IMR-90 (cell line): ENCODE data around the gene TNS2. TPM values are rescaled to one million over a fixed set of nuclear protein-coding genes. Genes with fewer than 3 reads are reported as not detected.
"Not testable (repeated sequence)": the region's sequence is repeated elsewhere in the genome, so short reads cannot be mapped to it uniquely, and the experiment has no call there.

Source experiments
- ATAC-seq: fragments of 200-7000 bp; cut with Tn5 transposase; 2 replicates; pipeline ENCODE4 v1.9.1; 2020; ENCODE audit warnings: low read depth, mild to moderate bottlenecking, moderate library complexity
- BruUV-seq: library from RNA; stranded (reverse); fragments of 400-500 nt; replicated peaks from 2 replicates; lab custom pipeline; 2021; lab: Mats Ljungman, UMichigan
- CTCF ChIA-PET: fragments of 300-600 bp; formaldehyde crosslinking; extraction: SDS; loops from one replicate; lab custom pipeline; 2021; ENCODE audit warnings: antibody characterized with exemption; lab: Yijun Ruan, JAX
- POLR2A ChIA-PET: fragments of 300-600 bp; sonication (Branson Sonifier 250); formaldehyde crosslinking; loops from one replicate; lab custom pipeline; 2022; ENCODE audit warnings: antibody characterized with exemption; ENCODE audit not compliant: unreplicated experiment; lab: Charles Lee
- DNase-seq: peaks from one replicate; pipeline ENCODE4 v3.0.0; 2013
- H2AFZ ChIP-seq: replicated peaks from 2 replicates; pipeline ENCODE3; 2013; ENCODE audit warnings: low read length, mild to moderate bottlenecking; ENCODE audit not compliant: poor library complexity
- H2AK5ac ChIP-seq: 2 replicates; pipeline ENCODE4 v1.6.1; 2013; ENCODE audit warnings: low read depth, low read length, inconsistent platforms
- H2AK9ac ChIP-seq: replicated peaks from 2 replicates; pipeline ENCODE3; 2013; ENCODE audit warnings: mild to moderate bottlenecking, low read depth, low read length, moderate library complexity; ENCODE audit not compliant: poor library complexity
- H2BK120ac ChIP-seq: 2 replicates; pipeline ENCODE4 v1.6.1; 2013; ENCODE audit warnings: low read depth, low read length, inconsistent platforms
- H2BK15ac ChIP-seq: 3 replicates; pipeline ENCODE4 v1.6.1; 2013; ENCODE audit warnings: low read depth, low read length, inconsistent platforms
- H2BK20ac ChIP-seq: 2 replicates; pipeline ENCODE4 v1.6.1; 2013; ENCODE audit warnings: low read depth, mild to moderate bottlenecking, inconsistent platforms, low read length, moderate library complexity
- H2BK5ac ChIP-seq: 2 replicates; pipeline ENCODE4 v1.6.1; 2013; ENCODE audit warnings: mild to moderate bottlenecking, low read depth, low read length, inconsistent platforms; ENCODE audit not compliant: poor library complexity, severe bottlenecking
- H3K14ac ChIP-seq: replicated peaks from 2 replicates; pipeline ENCODE4 v1.6.1; 2013; ENCODE audit warnings: low read depth, low read length, inconsistent platforms
- H3K18ac ChIP-seq: 2 replicates; pipeline ENCODE4 v1.6.1; 2013; ENCODE audit warnings: low read depth, low read length, control low read depth
- H3K23ac ChIP-seq: 2 replicates; pipeline ENCODE4 v1.6.1; 2013; ENCODE audit warnings: low read depth, low read length, inconsistent platforms
- H3K27ac ChIP-seq: 2 replicates; pipeline ENCODE4 v1.5.1; 2013; ENCODE audit warnings: mild to moderate bottlenecking, control low read depth, low read length; ENCODE audit not compliant: insufficient read depth
- H3K27me3 ChIP-seq: 2 replicates; pipeline ENCODE4 v1.6.1; 2013; ENCODE audit warnings: low read length; ENCODE audit not compliant: control insufficient read depth, insufficient read depth
- H3K36me3 ChIP-seq: 2 replicates; pipeline ENCODE4 v1.6.1; 2013; ENCODE audit warnings: low read length, mixed read lengths; ENCODE audit not compliant: control insufficient read depth, insufficient read depth
- H3K4ac ChIP-seq: 2 replicates; pipeline ENCODE4 v1.6.1; 2013; ENCODE audit warnings: low read depth, low read length, inconsistent platforms
- H3K4me1 ChIP-seq: 2 replicates; pipeline ENCODE4 v1.6.1; 2013; ENCODE audit warnings: low read length, mixed read lengths; ENCODE audit not compliant: control insufficient read depth, insufficient read depth
- H3K4me2 ChIP-seq: 2 replicates; pipeline ENCODE4 v1.6.1; 2013; ENCODE audit warnings: low read depth, mild to moderate bottlenecking, control low read depth, low read length, moderate library complexity
- H3K4me3 ChIP-seq: 2 replicates; pipeline ENCODE4 v1.5.1; 2013; ENCODE audit warnings: low read depth, mild to moderate bottlenecking, control low read depth, low read length, moderate library complexity; ENCODE audit not compliant: insufficient read depth
- H3K56ac ChIP-seq: 2 replicates; pipeline ENCODE4 v1.6.1; 2013; ENCODE audit warnings: low read length, inconsistent platforms; ENCODE audit not compliant: insufficient read depth; ENCODE audit errors: extremely low read depth
- H3K79me1 ChIP-seq, 2 experiments: 2 replicates each; pipeline ENCODE4 v1.6.1; 2013; ENCODE audit warnings: low read length in 2 of 2, inconsistent platforms in 1 of 2, low read depth in 1 of 2
- H3K9ac ChIP-seq: 2 replicates; pipeline ENCODE4 v1.6.1; 2013; ENCODE audit warnings: low read depth, low read length, control low read depth
- H3K9me1 ChIP-seq: 2 replicates; pipeline ENCODE4 v1.6.1; 2013; ENCODE audit warnings: low read length, inconsistent platforms; ENCODE audit not compliant: insufficient read depth
- H3K9me3 ChIP-seq: 2 replicates; pipeline ENCODE4 v1.6.1; 2013; ENCODE audit warnings: low read length; ENCODE audit not compliant: control insufficient read depth, insufficient read depth
- H4K20me1 ChIP-seq: 2 replicates; pipeline ENCODE4 v1.6.1; 2013; ENCODE audit warnings: low read length, inconsistent platforms; ENCODE audit not compliant: insufficient read depth
- H4K5ac ChIP-seq: 2 replicates; pipeline ENCODE4 v1.6.1; 2013; ENCODE audit warnings: mild to moderate bottlenecking, low read depth, low read length, control low read depth
- H4K8ac ChIP-seq, 2 experiments: 2 replicates each; pipeline ENCODE4 v1.6.1; 2013; ENCODE audit warnings: low read depth in 2 of 2, low read length in 2 of 2, control low read depth in 1 of 2, inconsistent platforms in 1 of 2
- H4K91ac ChIP-seq: 2 replicates; pipeline ENCODE4 v1.6.1; 2013; ENCODE audit warnings: low read depth, low read length, inconsistent platforms; ENCODE audit not compliant: insufficient read depth
- WGBS, 2 experiments: methylation state at CpG; one replicate each; pipeline versions ENCODE4 v1.1.5 to v1.1.7; 2013; ENCODE audit warnings: missing lambda C conversion rate in 2 of 2; ENCODE audit not compliant: insufficient read length in 1 of 2; ENCODE audit errors: extremely low coverage in 2 of 2; 5-methylcytosine and 5-hydroxymethylcytosine counted together
- dilution Hi-C: fragments of 300-500 bp; cut with HindIII; formaldehyde crosslinking; loops from one replicate; pipeline ENCODE4 v1.14.3; 2018; ENCODE audit warnings: low sequenced_read_pairs; ENCODE audit not compliant: unreplicated experiment
- in situ Hi-C: fragments of 300-500 bp; cut with MboI; formaldehyde crosslinking; loops from 3 replicates; pipeline ENCODE4 v1.14.3; 2019; ENCODE audit warnings: low sequenced_read_pairs, inconsistent platforms, mixed read lengths
- intact Hi-C: fragments of 100-400 bp; cut with micrococcal nuclease; formaldehyde crosslinking; loops from 2 replicates; pipeline ENCODE4 v1.10.0; 2022
- polyA plus RNA-seq, 3 experiments: library from polyadenylated mRNA; depleted of rRNA; stranded (reverse); fragments of >200 nt; gene quantifications; 2 replicates each; pipeline ENCODE4 v1.2.3, GENCODE V29; 2012; ENCODE audit warnings: low replicate concordance in 1 of 3
- total RNA-seq: library from RNA; depleted of rRNA; stranded (reverse); fragments of >200 nt; gene quantifications from 2 replicates; pipeline ENCODE4 v1.2.3, GENCODE V29; 2012

The TNS2 gene
- total and polyA plus RNA-seq, 2 of the 4 experiments (the other 2 are of a cell fraction): 10.4 to 67.2 TPM

DNA sequence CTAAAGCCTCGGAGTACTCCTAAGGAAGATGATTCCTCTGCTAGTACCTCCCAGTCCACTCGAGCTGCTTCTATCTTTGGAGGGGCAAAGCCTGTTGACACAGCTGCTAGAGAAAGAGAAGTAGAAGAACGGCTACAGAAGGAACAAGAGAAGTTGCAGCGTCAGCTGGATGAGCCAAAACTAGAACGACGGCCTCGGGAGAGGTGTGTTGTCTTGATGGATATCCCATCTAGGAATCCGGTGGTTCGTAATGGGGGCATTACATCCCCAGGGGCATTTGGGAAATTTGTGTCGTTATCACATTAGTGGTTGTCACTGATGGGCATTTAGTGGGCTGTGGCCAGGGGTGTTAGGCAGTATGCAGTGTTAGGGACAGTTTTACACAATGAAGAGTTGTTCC lies 16.0 kb upstream of the TNS2 start:
- H4K5ac ChIP-seq, CTCF ChIA-PET, H3K14ac ChIP-seq, H2AFZ ChIP-seq, H3K23ac ChIP-seq, H3K27me3 ChIP-seq, H4K8ac ChIP-seq, H3K56ac ChIP-seq, in situ Hi-C loops, H3K18ac ChIP-seq, H2AK5ac ChIP-seq, H3K9ac ChIP-seq, dilution Hi-C loops, H2BK120ac ChIP-seq, H3K9me3 ChIP-seq, H3K9me1 ChIP-seq, ATAC-seq, H3K27ac ChIP-seq, H2AK9ac ChIP-seq, H3K4ac ChIP-seq, POLR2A ChIA-PET, intact Hi-C loops, H3K4me1 ChIP-seq, DNase-seq, H2BK5ac ChIP-seq, H2BK20ac ChIP-seq, H3K4me3 ChIP-seq, H3K4me2 ChIP-seq, H2BK15ac ChIP-seq, H4K91ac ChIP-seq, BruUV-seq: not testable (repeated sequence)
- WGBS, 2 experiments: 96% methylated on average over 8 of the region's 10 CpGs; no CpG with 5 or more reads in 1 of the 2 experiments
- Histone ChIP-seq H3K36me3 (peaks cover 68% of the 10 kb centered on the region), H4K20me1 (peaks cover 14% of the 10 kb centered on the region), H3K79me1 (peaks cover 8 to 29% of the 10 kb centered on the region in 2 experiments)
